GM19099 (cell line): ENCODE data around the gene APOC4.
"Not testable (repeated sequence)": the region's sequence is repeated elsewhere in the genome, so short reads cannot be mapped to it uniquely, and the experiment has no call there.

Experiments used
- POLR2A ChIP-seq: IDR thresholded peaks from 3 replicates; pipeline ENCODE4 v1.6.1; 2011; ENCODE audit warnings: low read depth; ENCODE audit not compliant: insufficient read length; ENCODE audit errors: extremely low read depth

APOC4 gene

DNA sequence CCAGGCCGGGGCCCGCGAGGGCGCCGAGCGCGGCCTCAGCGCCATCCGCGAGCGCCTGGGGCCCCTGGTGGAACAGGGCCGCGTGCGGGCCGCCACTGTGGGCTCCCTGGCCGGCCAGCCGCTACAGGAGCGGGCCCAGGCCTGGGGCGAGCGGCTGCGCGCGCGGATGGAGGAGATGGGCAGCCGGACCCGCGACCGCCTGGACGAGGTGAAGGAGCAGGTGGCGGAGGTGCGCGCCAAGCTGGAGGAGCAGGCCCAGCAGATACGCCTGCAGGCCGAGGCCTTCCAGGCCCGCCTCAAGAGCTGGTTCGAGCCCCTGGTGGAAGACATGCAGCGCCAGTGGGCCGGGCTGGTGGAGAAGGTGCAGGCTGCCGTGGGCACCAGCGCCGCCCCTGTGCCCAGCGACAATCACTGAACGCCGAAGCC lies 33.2 kb upstream of the APOC4 start:
- TF ChIP-seq POLR2A: no peak

DNA sequence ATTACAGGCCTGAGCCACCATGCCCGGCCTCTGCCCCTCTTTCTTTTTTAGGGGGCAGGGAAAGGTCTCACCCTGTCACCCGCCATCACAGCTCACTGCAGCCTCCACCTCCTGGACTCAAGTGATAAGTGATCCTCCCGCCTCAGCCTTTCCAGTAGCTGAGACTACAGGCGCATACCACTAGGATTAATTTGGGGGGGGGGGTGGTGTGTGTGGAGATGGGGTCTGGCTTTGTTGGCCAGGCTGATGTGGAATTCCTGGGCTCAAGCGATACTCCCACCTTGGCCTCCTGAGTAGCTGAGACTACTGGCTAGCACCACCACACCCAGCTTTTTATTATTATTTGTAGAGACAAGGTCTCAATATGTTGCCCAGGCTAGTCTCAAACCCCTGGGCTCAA lies 32.3 kb upstream of the APOC4 start:
- no peak for TF ChIP-seq POLR2A

DNA sequence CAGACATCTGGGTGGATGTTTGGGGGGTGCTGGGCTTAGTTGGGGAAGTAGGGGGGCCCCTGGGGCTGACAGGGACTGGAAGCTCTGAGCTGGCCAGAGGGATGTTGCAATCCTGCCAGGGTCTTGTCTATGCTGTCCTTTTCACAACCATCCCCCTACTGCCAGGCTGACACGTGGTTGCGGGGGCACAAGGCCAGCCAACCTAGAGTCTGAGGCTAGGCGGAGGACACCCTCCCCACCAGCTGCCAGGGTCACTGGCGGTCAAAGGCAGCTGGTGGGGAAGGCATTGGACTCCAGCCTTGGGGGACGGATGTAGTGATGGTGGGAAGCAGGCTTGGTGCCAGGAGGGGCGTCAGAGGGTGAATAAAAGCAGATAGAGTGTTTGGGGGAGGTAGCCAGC lies 29.2 kb upstream of the APOC4 start:
- no peak for TF ChIP-seq POLR2A

DNA sequence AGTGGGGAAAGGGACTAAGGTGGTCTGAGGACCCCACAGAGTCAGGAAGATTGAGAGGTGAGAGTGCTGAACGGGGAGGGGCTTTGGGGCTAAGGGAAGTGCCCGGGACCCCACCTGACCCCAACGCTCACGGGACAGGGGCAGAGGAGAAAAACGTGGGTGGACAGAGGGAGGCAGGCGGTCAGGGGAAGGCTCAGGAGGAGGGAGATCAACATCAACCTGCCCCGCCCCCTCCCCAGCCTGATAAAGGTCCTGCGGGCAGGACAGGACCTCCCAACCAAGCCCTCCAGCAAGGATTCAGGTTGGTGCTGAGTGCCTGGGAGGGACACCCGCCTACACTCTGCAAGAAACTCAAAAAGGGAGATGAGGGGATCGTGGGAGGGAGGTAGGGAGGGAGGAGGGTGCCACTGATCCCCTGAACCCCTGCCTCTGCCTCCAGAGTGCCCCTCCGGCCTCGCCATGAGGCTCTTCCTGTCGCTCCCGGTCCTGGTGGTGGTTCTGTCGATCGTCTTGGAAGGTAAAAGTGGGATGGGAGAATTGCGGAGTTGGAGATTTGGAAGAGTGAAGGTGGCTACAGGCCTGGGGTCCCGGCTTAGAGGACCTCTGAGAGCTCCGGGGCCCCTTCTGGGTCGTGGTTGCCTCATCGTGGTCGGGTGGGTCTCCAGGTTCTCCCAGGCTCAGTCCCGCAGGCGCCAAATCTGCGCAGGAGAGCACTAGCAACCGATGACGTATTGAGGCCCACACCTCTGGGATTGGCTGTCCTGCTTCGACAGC lies 27.4 kb upstream of the APOC4 start, which contains the start of gene APOC1:
APOC1 (plus strand) TSS at position 176 of the 774 bp plus-strand sequence; CDS start at position 460, 284 bp downstream.
- not testable (repeated sequence) for TF ChIP-seq POLR2A

DNA sequence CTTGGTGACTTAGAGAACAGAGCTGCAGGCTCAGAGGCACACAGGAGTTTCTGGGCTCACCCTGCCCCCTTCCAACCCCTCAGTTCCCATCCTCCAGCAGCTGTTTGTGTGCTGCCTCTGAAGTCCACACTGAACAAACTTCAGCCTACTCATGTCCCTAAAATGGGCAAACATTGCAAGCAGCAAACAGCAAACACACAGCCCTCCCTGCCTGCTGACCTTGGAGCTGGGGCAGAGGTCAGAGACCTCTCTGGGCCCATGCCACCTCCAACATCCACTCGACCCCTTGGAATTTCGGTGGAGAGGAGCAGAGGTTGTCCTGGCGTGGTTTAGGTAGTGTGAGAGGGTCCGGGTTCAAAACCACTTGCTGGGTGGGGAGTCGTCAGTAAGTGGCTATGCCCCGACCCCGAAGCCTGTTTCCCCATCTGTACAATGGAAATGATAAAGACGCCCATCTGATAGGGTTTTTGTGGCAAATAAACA lies 17.8 kb upstream of the APOC4 start:
- no peak for TF ChIP-seq POLR2A

DNA sequence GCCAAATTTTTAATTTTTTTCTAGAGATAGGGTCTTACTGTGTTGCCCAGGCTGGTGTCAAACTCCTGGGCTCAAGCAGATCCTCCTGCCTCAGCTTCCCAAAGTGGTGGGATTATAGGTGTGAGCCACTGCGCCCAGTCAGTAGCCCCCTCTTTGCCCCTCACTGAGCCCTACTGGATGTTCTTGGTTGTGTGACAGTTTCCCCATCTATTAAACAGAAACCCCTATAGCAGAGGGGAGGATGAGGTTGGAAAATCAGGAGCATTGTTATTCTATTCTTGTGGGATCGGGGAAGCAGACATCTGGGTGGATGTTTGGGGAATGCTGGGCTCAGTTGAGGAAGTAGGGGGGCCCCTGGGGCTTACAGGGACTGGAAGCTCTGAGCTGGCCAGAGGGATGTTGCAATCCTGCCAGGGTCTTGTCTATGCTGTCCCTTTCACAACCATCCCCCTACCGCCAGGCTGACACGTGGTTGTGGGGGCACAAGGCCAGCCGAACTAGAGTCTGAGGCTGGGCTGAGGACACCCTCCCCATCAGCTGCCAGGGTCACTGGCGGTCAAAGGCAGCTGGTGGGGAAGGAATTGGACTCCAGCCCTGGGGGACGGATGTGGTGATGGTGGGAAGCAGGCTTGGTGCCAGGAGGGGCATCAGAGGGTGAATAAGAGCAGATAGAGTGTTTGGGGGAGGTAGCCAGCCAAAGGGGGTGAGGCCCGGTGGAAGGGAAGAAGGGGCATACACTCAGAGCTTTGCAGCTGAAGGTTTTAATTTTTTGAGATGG lies 16.7 kb upstream of the APOC4 start:
- TF ChIP-seq POLR2A: no peak

DNA sequence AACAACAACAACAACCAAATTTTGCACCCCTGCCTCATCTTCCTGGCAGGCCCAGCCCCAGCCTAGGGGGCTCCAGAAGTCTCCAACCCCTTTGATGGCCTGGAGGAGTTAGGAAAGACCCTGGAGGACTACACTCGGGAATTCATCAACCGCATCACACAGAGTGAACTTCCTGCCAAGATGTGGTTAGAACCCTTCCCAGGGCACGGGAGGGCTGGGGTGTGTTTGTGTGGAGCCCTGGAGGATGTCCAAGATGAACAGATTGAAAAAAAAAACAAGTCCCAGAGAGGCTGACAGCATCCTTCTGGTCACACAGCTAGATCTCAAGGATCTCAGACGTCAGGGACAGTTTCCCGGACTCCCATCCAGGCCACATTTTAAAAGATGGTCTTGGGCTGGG lies 14.3 kb upstream of the APOC4 start:
- no peak for TF ChIP-seq POLR2A

DNA sequence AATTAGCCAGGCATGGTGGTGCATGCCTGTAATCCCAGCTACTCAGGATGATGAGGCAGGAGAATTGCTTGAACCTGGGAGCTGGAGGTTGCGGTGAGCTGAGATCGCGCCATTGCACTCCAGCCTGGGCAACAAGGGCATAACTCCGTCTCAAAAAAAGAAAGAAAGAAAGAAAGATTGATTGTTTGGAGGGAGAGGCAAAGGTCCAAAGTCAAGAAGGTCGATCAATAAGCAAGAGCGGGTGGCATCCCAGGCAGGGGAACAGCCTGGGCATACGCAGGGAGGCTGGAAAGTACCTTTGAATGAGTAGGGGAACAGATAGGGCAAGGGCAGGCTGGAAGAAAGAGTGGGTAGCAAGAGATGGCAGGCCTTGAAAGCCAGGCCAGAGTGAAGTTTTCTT lies 11.9 kb upstream of the APOC4 start:
- TF ChIP-seq POLR2A: no peak

DNA sequence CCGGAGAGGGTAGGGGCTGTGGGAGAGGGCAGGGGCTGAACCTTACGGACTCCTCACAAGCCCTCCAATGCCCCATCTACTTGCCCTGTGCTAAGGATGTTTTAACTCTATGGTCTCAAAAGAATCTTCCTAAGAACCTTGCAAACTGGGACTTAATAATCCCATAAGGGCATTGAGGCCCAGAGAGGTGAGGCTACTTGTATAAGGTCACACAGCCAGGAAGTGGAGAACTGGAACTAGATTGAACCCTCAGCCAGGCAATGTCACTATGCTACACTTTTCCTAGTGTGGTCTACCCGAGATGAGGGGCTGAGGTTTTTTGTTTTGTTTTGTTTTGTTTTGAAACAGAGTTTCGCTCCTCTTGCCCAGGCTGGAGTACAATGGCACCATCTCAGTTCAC lies 10.5 kb upstream of the APOC4 start:
- TF ChIP-seq POLR2A: no peak

DNA sequence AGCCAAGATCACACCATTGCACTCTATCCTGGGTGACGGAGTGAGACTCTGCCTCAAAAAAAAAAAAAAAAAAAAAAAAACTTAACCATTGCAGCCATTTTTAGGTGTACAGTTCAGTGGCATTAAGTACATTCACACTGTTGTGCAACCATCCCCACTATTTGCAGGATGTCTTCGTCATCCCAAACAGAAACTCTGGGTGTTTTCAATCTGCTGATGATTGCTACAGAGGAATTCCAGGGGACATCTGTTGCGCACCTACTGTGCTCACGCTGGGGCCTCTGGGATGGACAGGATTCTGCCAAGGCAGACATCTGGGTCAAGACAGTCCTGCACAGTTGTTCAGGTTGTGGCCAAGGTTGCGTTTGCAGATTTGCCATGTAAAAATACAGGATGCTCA lies 2.4 kb upstream of the APOC4 start:
- TF ChIP-seq POLR2A: no peak

DNA sequence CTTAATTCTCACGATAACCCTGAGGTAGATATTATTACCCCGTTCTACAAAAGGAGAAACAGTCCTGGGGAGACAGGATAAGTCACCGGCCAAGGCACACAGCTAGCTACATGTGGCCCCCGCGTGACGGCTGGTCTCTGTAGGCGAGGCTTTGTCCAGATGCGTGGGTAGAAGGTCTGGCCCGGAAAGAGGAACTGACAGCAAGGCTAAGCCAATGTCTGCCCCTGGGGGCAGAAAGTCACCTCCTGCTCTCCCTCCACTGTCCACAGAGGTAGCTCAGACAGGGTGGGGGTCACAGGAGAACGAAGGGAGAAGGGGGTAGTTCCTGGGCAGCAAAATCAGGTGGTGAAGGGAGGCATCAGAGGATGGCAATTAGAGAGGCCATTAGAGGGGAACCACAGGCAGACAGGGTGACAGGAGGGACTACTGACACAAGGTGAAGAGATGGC lies 1.8 kb downstream of the APOC4 start:
- peak; percentile 33 for TF ChIP-seq POLR2A

DNA sequence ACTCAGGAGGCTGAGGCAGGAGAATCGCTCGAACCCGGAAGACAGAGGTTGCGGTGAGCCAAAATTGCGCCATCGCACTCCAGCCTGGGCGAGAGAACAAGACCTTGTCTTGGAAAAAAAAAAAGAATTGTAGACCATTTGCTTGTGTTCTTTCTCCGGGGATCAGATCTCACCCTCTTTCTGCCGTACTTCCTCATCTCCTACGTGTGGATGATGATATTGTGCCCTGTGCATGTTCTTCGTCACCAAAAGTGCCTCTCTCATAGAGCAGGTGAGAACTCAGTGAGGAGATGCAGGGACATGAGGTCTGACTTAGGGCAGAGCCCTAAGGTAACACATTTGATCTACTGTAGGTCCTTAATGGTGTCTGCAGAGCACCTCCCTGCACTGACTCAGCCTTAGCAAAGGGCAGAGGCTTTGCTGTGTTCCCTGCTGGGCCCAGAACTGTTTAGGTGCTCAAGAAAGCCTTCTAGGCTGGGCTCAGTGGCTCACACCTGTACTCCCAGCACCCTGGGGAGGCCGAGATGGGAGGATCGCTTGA lies 5.1 kb downstream of the APOC4 start:
- TF ChIP-seq POLR2A: no peak

DNA sequence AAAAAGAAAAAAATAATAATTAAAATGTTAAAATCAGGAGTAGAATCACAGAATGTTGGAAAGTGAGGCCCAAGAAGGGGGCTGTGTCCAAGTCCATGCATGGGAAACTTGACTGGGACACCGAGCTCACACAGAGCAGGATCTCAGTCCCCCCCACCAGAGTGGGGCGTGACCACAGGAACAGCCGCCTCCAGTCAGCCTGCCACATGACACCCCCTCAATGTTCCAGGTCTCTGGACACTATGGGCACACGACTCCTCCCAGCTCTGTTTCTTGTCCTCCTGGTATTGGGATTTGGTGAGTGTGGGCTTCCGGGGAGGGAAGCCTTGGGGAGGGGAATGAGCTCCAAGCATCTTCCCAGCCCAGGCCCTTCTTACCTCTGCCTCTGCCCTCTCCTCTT lies 6.2 kb downstream of the APOC4 start:
- no peak for TF ChIP-seq POLR2A

DNA sequence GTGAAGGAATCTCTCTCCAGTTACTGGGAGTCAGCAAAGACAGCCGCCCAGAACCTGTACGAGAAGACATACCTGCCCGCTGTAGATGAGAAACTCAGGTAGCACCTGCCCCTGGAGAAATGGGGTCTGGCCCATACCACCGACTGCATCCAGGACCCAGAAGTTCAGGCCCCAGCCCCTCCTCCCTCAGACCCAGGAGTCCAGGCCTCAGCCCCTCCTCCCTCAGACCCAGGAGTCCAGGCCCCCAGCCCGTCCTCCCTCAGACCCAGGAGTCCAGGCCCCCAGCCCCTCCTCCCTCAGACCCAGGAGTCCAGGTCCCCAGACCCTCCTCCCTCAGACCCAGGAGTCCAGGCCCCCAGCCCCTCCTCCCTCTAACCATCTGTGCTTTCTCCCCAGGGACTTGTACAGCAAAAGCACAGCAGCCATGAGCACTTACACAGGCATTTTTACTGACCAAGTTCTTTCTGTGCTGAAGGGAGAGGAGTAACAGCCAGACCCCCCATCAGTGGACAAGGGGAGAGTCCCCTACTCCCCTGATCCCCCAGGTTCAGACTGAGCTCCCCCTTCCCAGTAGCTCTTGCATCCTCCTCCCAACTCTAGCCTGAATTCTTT lies 6.8 kb downstream of the APOC4 start:
- no peak for TF ChIP-seq POLR2A

DNA sequence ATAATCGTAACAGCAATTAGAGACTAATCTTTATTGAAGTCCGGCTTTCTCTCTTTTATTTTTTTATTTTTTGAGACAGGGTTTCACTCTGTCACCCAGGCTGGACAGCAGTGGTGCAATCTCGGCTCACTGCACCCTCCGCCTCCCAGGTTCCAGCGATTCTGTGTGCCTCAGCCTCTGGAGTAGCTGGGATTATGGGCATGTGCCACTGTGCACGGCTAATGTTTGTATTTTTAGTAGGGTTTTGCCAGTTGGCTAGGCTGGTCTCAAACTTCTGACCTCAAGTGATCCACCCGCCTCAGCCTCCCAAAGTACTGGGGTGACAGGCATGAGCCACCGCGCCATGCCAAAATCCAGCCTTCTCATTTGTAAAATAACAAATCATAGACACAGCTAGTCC lies 7.5 kb downstream of the APOC4 start:
- TF ChIP-seq POLR2A: no peak
